Endothelial cell of umbilical vein (primary cell): Measurements from ENCODE around the gene MRPL55.

ENCODE experiments used
- EZH2 ChIP-seq: IDR thresholded peaks from 2 replicates; pipeline ENCODE4 v1.6.1; 2012; ENCODE audit warnings: borderline replicate concordance, low read depth, mild to moderate bottlenecking, moderate library complexity, low read length, inconsistent platforms; ENCODE audit not compliant: severe bottlenecking
- GATA2 ChIP-seq: IDR thresholded peaks from 2 replicates; pipeline ENCODE4 v1.7.0; 2011; ENCODE audit warnings: low read depth, mild to moderate bottlenecking, moderate library complexity, mixed read lengths, low read length; ENCODE audit not compliant: insufficient read length, insufficient read depth
- JUN ChIP-seq: IDR thresholded peaks from 2 replicates; pipeline ENCODE4 v1.6.1; 2011; ENCODE audit warnings: borderline replicate concordance, low read depth; ENCODE audit not compliant: insufficient read length, insufficient read depth
- POLR2A ChIP-seq: IDR thresholded peaks from 2 replicates; pipeline ENCODE4 v1.6.1; 2012; ENCODE audit warnings: low read depth, mild to moderate bottlenecking, control low read depth, low read length
- POLR2AphosphoS5 ChIP-seq: IDR thresholded peaks from 2 replicates; pipeline ENCODE4 v1.6.1; 2012; ENCODE audit warnings: low read depth, mild to moderate bottlenecking, control low read depth, low read length, moderate library complexity; ENCODE audit not compliant: insufficient read depth
- TF ChIP-seq, protein P1 (sequence below), 2 donors: IDR thresholded peaks; 1 replicate in 1 of 2; 2 replicates in 1 of 2; pipeline ENCODE4 v1.5.1; 2011; ENCODE audit warnings: low read length in 2 of 2, mild to moderate bottlenecking in 2 of 2, moderate library complexity in 2 of 2, control low read depth in 1 of 2, inconsistent platforms in 1 of 2, low read depth in 1 of 2; ENCODE audit not compliant: insufficient read depth in 1 of 2; ENCODE audit errors: extremely low read depth in 1 of 2

DNA sequence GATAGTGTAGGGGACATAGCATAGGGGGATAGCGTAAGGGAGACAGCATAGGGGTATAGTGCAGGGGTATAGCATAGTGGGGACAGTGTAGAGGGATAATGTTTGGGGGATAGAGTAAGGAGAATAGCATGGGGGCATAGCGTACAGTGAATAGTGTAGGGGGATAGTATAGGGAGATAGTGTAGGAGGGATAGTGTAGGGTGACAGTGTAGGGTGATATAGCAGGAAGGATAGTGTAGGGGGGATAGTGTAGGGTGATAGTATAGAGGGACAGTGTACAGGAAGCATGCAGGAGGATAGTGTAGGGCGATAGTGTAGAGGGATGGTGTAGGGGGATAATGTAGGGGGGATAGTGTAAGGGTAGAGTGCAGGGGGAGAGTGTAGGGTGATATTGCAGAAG lies 38.2 kb downstream of the MRPL55 start:
- TF ChIP-seq GATA2 (no peak), POLR2A (no peak), EZH2 (no peak), POLR2AphosphoS5 (no peak), JUN (no peak)
- TF ChIP-seq, protein P1, sequence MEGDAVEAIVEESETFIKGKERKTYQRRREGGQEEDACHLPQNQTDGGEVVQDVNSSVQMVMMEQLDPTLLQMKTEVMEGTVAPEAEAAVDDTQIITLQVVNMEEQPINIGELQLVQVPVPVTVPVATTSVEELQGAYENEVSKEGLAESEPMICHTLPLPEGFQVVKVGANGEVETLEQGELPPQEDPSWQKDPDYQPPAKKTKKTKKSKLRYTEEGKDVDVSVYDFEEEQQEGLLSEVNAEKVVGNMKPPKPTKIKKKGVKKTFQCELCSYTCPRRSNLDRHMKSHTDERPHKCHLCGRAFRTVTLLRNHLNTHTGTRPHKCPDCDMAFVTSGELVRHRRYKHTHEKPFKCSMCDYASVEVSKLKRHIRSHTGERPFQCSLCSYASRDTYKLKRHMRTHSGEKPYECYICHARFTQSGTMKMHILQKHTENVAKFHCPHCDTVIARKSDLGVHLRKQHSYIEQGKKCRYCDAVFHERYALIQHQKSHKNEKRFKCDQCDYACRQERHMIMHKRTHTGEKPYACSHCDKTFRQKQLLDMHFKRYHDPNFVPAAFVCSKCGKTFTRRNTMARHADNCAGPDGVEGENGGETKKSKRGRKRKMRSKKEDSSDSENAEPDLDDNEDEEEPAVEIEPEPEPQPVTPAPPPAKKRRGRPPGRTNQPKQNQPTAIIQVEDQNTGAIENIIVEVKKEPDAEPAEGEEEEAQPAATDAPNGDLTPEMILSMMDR (IDR thresholded peaks at IDR 0.05; ENCODE audit: extremely low read depth in 1 of 2, insufficient read depth in 1 of 2, low read depth in 1 of 2, low read length in 2 of 2) = no peak
